Endothelial cell of umbilical vein (primary cell): Measurements from ENCODE around the gene ASIC4. TPM values are rescaled to one million over a fixed set of nuclear protein-coding genes. Genes with fewer than 3 reads are reported as not detected.

Experiments used
- BruUV-seq: library from RNA; stranded (reverse); fragments of 400-500 nt; replicated peaks from 2 replicates; lab custom pipeline; 2021; lab: Mats Ljungman, UMichigan
- CTCF ChIA-PET: fragments of 300-600, 350-600 bp; sonication (Branson Sonifier 250); formaldehyde crosslinking; loops from one replicate; lab custom pipeline; 2021; ENCODE audit warnings: antibody characterized with exemption, inconsistent platforms; lab: Charles Lee
- POLR2A ChIA-PET: fragments of 300-600, 350-600 bp; sonication (Branson Sonifier 250); formaldehyde crosslinking; loops from one replicate; lab custom pipeline; 2021; ENCODE audit warnings: antibody characterized with exemption, inconsistent platforms; lab: Charles Lee
- DNase-seq: peaks from one replicate; pipeline ENCODE4 v3.0.0-alpha.2; 2011; ENCODE audit warnings: low read depth, low spot score
- FAIRE-seq: peaks from 2 replicates; lab custom pipeline; 2011; peaks lifted over from hg19 to GRCh38; lab: Jason Lieb, UNC
- H2AFZ ChIP-seq: 2 replicates; pipeline ENCODE4 v1.6.0; 2012; ENCODE audit warnings: low read depth, low read length, control low read depth, inconsistent platforms
- H3K27ac ChIP-seq: 2 replicates; pipeline ENCODE4 v1.5.1; 2011; ENCODE audit warnings: low read depth, mild to moderate bottlenecking, control low read depth, low read length, moderate library complexity; ENCODE audit not compliant: insufficient read depth
- H3K27me3 ChIP-seq, 2 experiments: 2 replicates each; pipeline versions ENCODE4 v1.6.0 to v1.6.1; 2011; ENCODE audit warnings: low read length in 2 of 2, mixed read lengths in 1 of 2; ENCODE audit not compliant: control insufficient read depth in 2 of 2, insufficient read depth in 2 of 2
- H3K36me3 ChIP-seq, 2 experiments: 2 replicates in 1 of 2; 3 replicates in 1 of 2; pipeline ENCODE4 v1.5.1; 2011; ENCODE audit warnings: low read length in 2 of 2, mild to moderate bottlenecking in 1 of 2, moderate library complexity in 1 of 2; ENCODE audit not compliant: control insufficient read depth in 2 of 2, insufficient read depth in 2 of 2; ENCODE audit errors: extremely low read depth in 1 of 2
- H3K4me1 ChIP-seq: 3 replicates; pipeline ENCODE4 v1.5.1; 2011; ENCODE audit warnings: mild to moderate bottlenecking, low read length; ENCODE audit not compliant: control insufficient read depth, insufficient read depth; ENCODE audit errors: extremely low read depth
- H3K4me2 ChIP-seq: 2 replicates; pipeline ENCODE4 v1.6.1; 2011; ENCODE audit warnings: low read length, control low read depth, mixed read lengths; ENCODE audit not compliant: insufficient read depth
- H3K4me3 ChIP-seq, 3 experiments: fragments of 200-600 bp in 1 of 3; sonication (generic), shearing (Covaris generic) in 1 of 3; replicated peaks in 1 of 3; 2 replicates each; pipeline ENCODE4 v1.5.1; 2011 to 2016; ENCODE audit warnings: control low read depth in 3 of 3, low read length in 3 of 3, mild to moderate bottlenecking in 2 of 3, inconsistent platforms in 1 of 3, low read depth in 1 of 3, moderate library complexity in 1 of 3; ENCODE audit not compliant: insufficient read depth in 1 of 3
- H3K79me2 ChIP-seq: 2 replicates; pipeline ENCODE4 v1.6.0; 2012; ENCODE audit warnings: low read length, inconsistent platforms; ENCODE audit not compliant: control insufficient read depth, insufficient read depth
- H3K9ac ChIP-seq: replicated peaks from 2 replicates; pipeline ENCODE3; 2011; ENCODE audit warnings: low read length, control low read depth; ENCODE audit not compliant: insufficient read depth; ENCODE audit errors: extremely low read depth
- H3K9me1 ChIP-seq: replicated peaks from 3 replicates; pipeline ENCODE4 v1.6.0; 2011; ENCODE audit warnings: mild to moderate bottlenecking, low read length; ENCODE audit not compliant: control insufficient read depth, insufficient read depth; ENCODE audit errors: extremely low read depth
- H3K9me3 ChIP-seq: replicated peaks from 2 replicates; pipeline ENCODE4 v1.5.1; 2012; ENCODE audit warnings: low read length, inconsistent platforms; ENCODE audit not compliant: control insufficient read depth, insufficient read depth
- H4K20me1 ChIP-seq: replicated peaks from 2 replicates; pipeline ENCODE3; 2011; ENCODE audit warnings: mild to moderate bottlenecking, low read length; ENCODE audit not compliant: control insufficient read depth, insufficient read depth; ENCODE audit errors: extremely low read depth
- CTCF ChIP-seq, 2 donors: IDR thresholded peaks; 1 replicate in 1 of 2; 2 replicates in 1 of 2; pipeline ENCODE4 v1.5.1; 2011; ENCODE audit warnings: low read length in 2 of 2, mild to moderate bottlenecking in 2 of 2, moderate library complexity in 2 of 2, control low read depth in 1 of 2, inconsistent platforms in 1 of 2, low read depth in 1 of 2; ENCODE audit not compliant: insufficient read depth in 1 of 2; ENCODE audit errors: extremely low read depth in 1 of 2
- EZH2 ChIP-seq: IDR thresholded peaks from 2 replicates; pipeline ENCODE4 v1.6.1; 2012; ENCODE audit warnings: borderline replicate concordance, low read depth, mild to moderate bottlenecking, moderate library complexity, low read length, inconsistent platforms; ENCODE audit not compliant: severe bottlenecking
- FOS ChIP-seq: IDR thresholded peaks from 2 replicates; pipeline ENCODE4 v1.6.1; 2011; ENCODE audit warnings: mild to moderate bottlenecking, low read length, moderate library complexity, borderline replicate concordance; ENCODE audit not compliant: insufficient read depth
- GATA2 ChIP-seq: IDR thresholded peaks from 2 replicates; pipeline ENCODE4 v1.7.0; 2011; ENCODE audit warnings: low read depth, mild to moderate bottlenecking, moderate library complexity, mixed read lengths, low read length; ENCODE audit not compliant: insufficient read length, insufficient read depth
- JUN ChIP-seq: IDR thresholded peaks from 2 replicates; pipeline ENCODE4 v1.6.1; 2011; ENCODE audit warnings: borderline replicate concordance, low read depth; ENCODE audit not compliant: insufficient read length, insufficient read depth
- MAX ChIP-seq: IDR thresholded peaks from 2 replicates; pipeline ENCODE4 v1.6.1; 2011; ENCODE audit not compliant: insufficient read depth, insufficient read length
- MYC ChIP-seq: IDR thresholded peaks from one replicate; pipeline ENCODE4 v1.6.1; 2011; ENCODE audit warnings: mild to moderate bottlenecking, low read depth, low read length
- POLR2A ChIP-seq: IDR thresholded peaks from 2 replicates; pipeline ENCODE4 v1.6.1; 2012; ENCODE audit warnings: low read depth, mild to moderate bottlenecking, control low read depth, low read length
- POLR2AphosphoS5 ChIP-seq: IDR thresholded peaks from 2 replicates; pipeline ENCODE4 v1.6.1; 2012; ENCODE audit warnings: low read depth, mild to moderate bottlenecking, control low read depth, low read length, moderate library complexity; ENCODE audit not compliant: insufficient read depth
- dilution Hi-C: fragments of 300-500 bp; cut with MboI; formaldehyde crosslinking; loops from one replicate; pipeline ENCODE4 v1.15.0; 2019; ENCODE audit warnings: low sequenced_read_pairs; ENCODE audit not compliant: extremely low pct_ligation_motif_present
- intact Hi-C: fragments of 100-400 bp; cut with micrococcal nuclease; formaldehyde crosslinking; loops from one replicate; pipeline ENCODE4 v1.10.0; 2022
- polyA plus RNA-seq, 4 experiments: library from polyadenylated mRNA; depleted of rRNA in 3 of 4; stranded (reverse) in 3 of 4; unstranded in 1 of 4; fragments of >200 nt; gene quantifications; 2 replicates each; pipeline versions ENCODE4 v1.2.1 to v1.2.3, GENCODE V29; 2011 to 2012; ENCODE audit warnings: missing spikeins in 1 of 4
- total RNA-seq: library from RNA; stranded (reverse); gene quantifications from 2 replicates; pipeline ENCODE4 v1.2.3, GENCODE V29; 2021

Gene ASIC4
- total and polyA plus RNA-seq, 2 donors (not counting 3 experiments of a cell fraction or from before 2014, with no cell fraction given) = not detected

GRCh38 chr2:219473511-219473910, 40.8 kb upstream of the ASIC4 start:
- Histone ChIP-seq H3K4me2 (no peak overlapping the region), H3K27ac (no peak overlapping the region), H3K79me2 (no peaks in the 10 kb centered on the region), H3K4me3 (no peak overlapping the region), H3K36me3 (no peaks in the 10 kb centered on the region), H4K20me1 (no peaks in the 10 kb centered on the region), H2AFZ (no peak overlapping the region), H3K4me1 (no peaks in the 10 kb centered on the region), H3K9ac (no peak overlapping the region), H3K9me3 (no peaks in the 10 kb centered on the region), H3K27me3 (no peaks in the 10 kb centered on the region), H3K9me1 (no peaks in the 10 kb centered on the region)
- TF ChIP-seq MAX (no peak), EZH2 (no peak)
- DNase-seq = no peak
- CTCF ChIA-PET = interaction anchor here (0.8 to 7.0 kb wide), 6 partner anchors 9 to 56 kb away, joined by 3 to 115 read pairs (median 4); a partner anchor contains a TSS
- intact Hi-C loops (no loop called here), dilution Hi-C loops (no loop called here)
- no TSS peak for BruUV-seq
- FAIRE-seq = no peak
- POLR2A ChIA-PET = no interaction called here

- H3K9ac ChIP-seq = no peak overlapping the region
- ChIA-PET CTCF (interaction anchor here (0.8 to 7.0 kb wide), 6 partner anchors 11 to 67 kb away, joined by 3 to 115 read pairs (median 6); no protein-coding TSS in a partner anchor), POLR2A (no interaction called here)
- H3K36me3 ChIP-seq = no peaks in the 10 kb centered on the region
- H3K27ac ChIP-seq = no peak overlapping the region
- H3K79me2 ChIP-seq = no peaks in the 10 kb centered on the region
- no peak overlapping the region for H3K4me3 ChIP-seq
- DNase-seq (no peak), FAIRE-seq (no peak)
- H3K27me3 ChIP-seq = no peaks in the 10 kb centered on the region
- no peak overlapping the region for H3K4me2 ChIP-seq
- dilution Hi-C loops (no loop called here), intact Hi-C loops (no loop called here)
- H3K9me1 ChIP-seq = no peaks in the 10 kb centered on the region
- H3K4me1 ChIP-seq = no peaks in the 10 kb centered on the region
- H2AFZ ChIP-seq = no peak overlapping the region
- no peaks in the 10 kb centered on the region for H3K9me3 ChIP-seq
- BruUV-seq = no TSS peak
- TF ChIP-seq JUN (no peak), POLR2A (no peak), EZH2 (no peak), FOS (no peak), MYC (no peak), MAX (no peak), POLR2AphosphoS5 (no peak), CTCF (IDR thresholded peaks at IDR 0.05; ENCODE audit: extremely low read depth in 1 of 2, insufficient read depth in 1 of 2, low read depth in 1 of 2, low read length in 2 of 2) (no peak), GATA2 (no peak)
- H4K20me1 ChIP-seq = no peaks in the 10 kb centered on the region
Measured at GRCh38 chr2:219474285-219475060, 39.8 kb upstream of the ASIC4 start.
